Activated T-cell treated with anti-CD3 and anti-CD28 coated beads, Interleukin-2, amount 50 U/mL, for 72 hours (primary cell): ENCODE measurements around the gene CIP2A. TPM values are rescaled to one million over a fixed set of nuclear protein-coding genes. Genes with fewer than 3 reads are reported as not detected.

Source experiments
- ATAC-seq, 2 donors: fragments of 150-1000 bp; cut with Tn5 transposase; replicated peaks in 1 of 2; 2 replicates each; pipeline ENCODE4 v1.10.0; 2021; ENCODE audit warnings: moderate library complexity in 2 of 2, mild to moderate bottlenecking in 1 of 2
- DNase-seq, 2 donors: peaks; one replicate each; pipeline ENCODE4 v3.0.0; 2021 to 2022; ENCODE audit warnings: mixed read lengths in 1 of 2
- H3K27ac Mint-ChIP-seq: one replicate; pipeline ENCODE4 v1.8.0; 2022; ENCODE audit warnings: mild to moderate bottlenecking, moderate library complexity, mixed read lengths
- H3K27me3 Mint-ChIP-seq: one replicate; pipeline ENCODE4 v1.8.0; 2022; ENCODE audit warnings: low read depth, mixed read lengths
- H3K36me3 Mint-ChIP-seq, 2 donors: one replicate each; pipeline ENCODE4 v1.8.0; 2022; ENCODE audit warnings: mixed read lengths in 2 of 2, mild to moderate bottlenecking in 1 of 2; ENCODE audit not compliant: insufficient read depth in 2 of 2
- H3K4me1 Mint-ChIP-seq: one replicate; pipeline ENCODE4 v1.8.0; 2022; ENCODE audit warnings: low read depth, mixed read lengths
- H3K4me3 Mint-ChIP-seq, 2 donors: one replicate each; pipeline ENCODE4 v1.8.0; 2022; ENCODE audit warnings: mild to moderate bottlenecking in 2 of 2, mixed read lengths in 2 of 2, moderate library complexity in 2 of 2
- H3K9me3 Mint-ChIP-seq, 2 donors: one replicate each; pipeline ENCODE4 v1.8.0; 2022; ENCODE audit warnings: mixed read lengths in 2 of 2
- total RNA-seq, 2 donors: library from RNA; stranded (reverse); gene quantifications; one replicate each; pipeline ENCODE4 v1.2.3, GENCODE V29; 2022

Gene CIP2A
- total RNA-seq, 2 donors from 2014 or later, result 32.5 to 42.1 TPM

- peaks cover 2 to 5% of the 10 kb centered on the region in 2 donors for H3K36me3 Mint-ChIP-seq
- H3K27ac Mint-ChIP-seq, result no peak overlapping the region
- ATAC-seq (no peak), DNase-seq (no peak)
- H3K9me3 Mint-ChIP-seq, result no peaks in the 10 kb centered on the region
- no peak overlapping the region for H3K4me3 Mint-ChIP-seq
- no peaks in the 10 kb centered on the region for H3K27me3 Mint-ChIP-seq
- peaks cover 34% of the 10 kb centered on the region for H3K4me1 Mint-ChIP-seq
Observed at GRCh38 chr3:108598375-108598774, 9.1 kb upstream of the CIP2A start.

GRCh38 chr3:108595321-108595720 is 6.1 kb upstream of the CIP2A start:
- Mint-ChIP-seq H3K27ac (no peak overlapping the region), H3K36me3 (no peaks in the 10 kb centered on the region), H3K9me3 (no peaks in the 10 kb centered on the region), H3K27me3 (no peaks in the 10 kb centered on the region), H3K4me1 (peaks cover 39% of the 10 kb centered on the region), H3K4me3 (no peak overlapping the region)
- ATAC-seq (no peak), DNase-seq (no peak)

- peaks cover 0 to 10% of the 10 kb centered on the region in 2 donors for H3K36me3 Mint-ChIP-seq
- H3K9me3 Mint-ChIP-seq, result no peaks in the 10 kb centered on the region
- H3K4me3 Mint-ChIP-seq, result peak overlapping the region; percentile 99
- peaks cover 52% of the 10 kb centered on the region for H3K4me1 Mint-ChIP-seq
- DNase-seq, result no peak
- H3K27ac Mint-ChIP-seq, result peak overlapping the region; percentile 98
- H3K27me3 Mint-ChIP-seq, result no peaks in the 10 kb centered on the region
- no peak for ATAC-seq
Observed at GRCh38 chr3:108590460-108590859, 1.2 kb upstream of the CIP2A start.

- H3K27me3 Mint-ChIP-seq, result no peaks in the 10 kb centered on the region
- H3K36me3 Mint-ChIP-seq, result peaks cover 0 to 10% of the 10 kb centered on the region in 2 donors
- no peaks in the 10 kb centered on the region for H3K9me3 Mint-ChIP-seq
- DNase-seq, result no peak
- peak overlapping the region; percentile 99 for H3K4me3 Mint-ChIP-seq
- H3K27ac Mint-ChIP-seq, result peak overlapping the region; percentile 98
- ATAC-seq, result no peak
- H3K4me1 Mint-ChIP-seq, result peaks cover 57% of the 10 kb centered on the region
Observed at GRCh38 chr3:108589998-108590323, 723 bp upstream of the CIP2A start.

GRCh38 chr3:108588601-108589000 is 637 bp downstream of the CIP2A start:
- Mint-ChIP-seq H3K4me1 (peaks cover 57% of the 10 kb centered on the region), H3K27ac (peak overlapping the region; percentile 98), H3K36me3 (peaks cover 0 to 13% of the 10 kb centered on the region in 2 donors), H3K27me3 (no peaks in the 10 kb centered on the region), H3K4me3 (peak overlapping the region; percentile 99), H3K9me3 (no peaks in the 10 kb centered on the region)
- ATAC-seq, result no peak
- no peak for DNase-seq

- H3K9me3 Mint-ChIP-seq, result peaks cover 0 to 1% of the 10 kb centered on the region in 2 donors
- no peak overlapping the region for H3K4me3 Mint-ChIP-seq
- H3K4me1 Mint-ChIP-seq, result peaks cover 12% of the 10 kb centered on the region
- DNase-seq (no peak), ATAC-seq (no peak)
- H3K27ac Mint-ChIP-seq, result no peak overlapping the region
- H3K27me3 Mint-ChIP-seq, result no peaks in the 10 kb centered on the region
- H3K36me3 Mint-ChIP-seq, result peaks cover 11 to 41% of the 10 kb centered on the region in 2 donors
Observed at GRCh38 chr3:108578064-108578463, 11.2 kb downstream of the CIP2A start.

- no peak for DNase-seq
- Mint-ChIP-seq H3K9me3 (peaks cover 0 to 1% of the 10 kb centered on the region in 2 donors), H3K27ac (no peak overlapping the region), H3K27me3 (no peaks in the 10 kb centered on the region), H3K36me3 (peaks cover 7 to 25% of the 10 kb centered on the region in 2 donors), H3K4me3 (no peak overlapping the region), H3K4me1 (no peaks in the 10 kb centered on the region)
- no peak for ATAC-seq
Observed at GRCh38 chr3:108569336-108569735, 19.9 kb downstream of the CIP2A start.

- H3K4me1 Mint-ChIP-seq, result no peaks in the 10 kb centered on the region
- DNase-seq (no peak), ATAC-seq (no peak)
- no peak overlapping the region for H3K27ac Mint-ChIP-seq
- H3K27me3 Mint-ChIP-seq, result no peaks in the 10 kb centered on the region
- H3K36me3 Mint-ChIP-seq, result peaks cover 3 to 19% of the 10 kb centered on the region in 2 donors
- no peaks in the 10 kb centered on the region for H3K9me3 Mint-ChIP-seq
- no peak overlapping the region for H3K4me3 Mint-ChIP-seq
Observed at GRCh38 chr3:108566599-108566998, 22.6 kb downstream of the CIP2A start.

GRCh38 chr3:108565506-108565905 is 23.7 kb downstream of the CIP2A start:
- ATAC-seq (no peak), DNase-seq (no peak)
- Mint-ChIP-seq H3K36me3 (peaks cover 3 to 27% of the 10 kb centered on the region in 2 donors), H3K27me3 (no peaks in the 10 kb centered on the region), H3K4me1 (no peaks in the 10 kb centered on the region), H3K4me3 (no peak overlapping the region), H3K9me3 (no peaks in the 10 kb centered on the region), H3K27ac (no peak overlapping the region)

GRCh38 chr3:108564564-108564963 is 24.7 kb downstream of the CIP2A start:
- DNase-seq, result no peak
- no peak for ATAC-seq
- H3K9me3 Mint-ChIP-seq, result no peaks in the 10 kb centered on the region
- H3K27ac Mint-ChIP-seq, result no peak overlapping the region
- H3K36me3 Mint-ChIP-seq, result peaks cover 3 to 32% of the 10 kb centered on the region in 2 donors
- no peaks in the 10 kb centered on the region for H3K27me3 Mint-ChIP-seq
- no peak overlapping the region for H3K4me3 Mint-ChIP-seq
- H3K4me1 Mint-ChIP-seq, result no peaks in the 10 kb centered on the region

- ATAC-seq (no peak), DNase-seq (no peak)
- Mint-ChIP-seq H3K4me3 (no peak overlapping the region), H3K27ac (no peak overlapping the region), H3K4me1 (no peaks in the 10 kb centered on the region), H3K36me3 (peaks cover 7 to 33% of the 10 kb centered on the region in 2 donors), H3K9me3 (no peaks in the 10 kb centered on the region), H3K27me3 (no peaks in the 10 kb centered on the region)
Observed at GRCh38 chr3:108562565-108562964, 26.7 kb downstream of the CIP2A start.

- ATAC-seq (no peak), DNase-seq (no peak)
- Mint-ChIP-seq H3K36me3 (peaks cover 11 to 37% of the 10 kb centered on the region in 2 donors), H3K27ac (no peak overlapping the region), H3K4me1 (no peaks in the 10 kb centered on the region), H3K27me3 (no peaks in the 10 kb centered on the region), H3K9me3 (no peaks in the 10 kb centered on the region), H3K4me3 (no peak overlapping the region)
Observed at GRCh38 chr3:108555966-108556581, 33.2 kb downstream of the CIP2A start.

- Mint-ChIP-seq H3K4me1 (no peaks in the 10 kb centered on the region), H3K36me3 (peaks cover 11 to 31% of the 10 kb centered on the region in 2 donors)
Observed at GRCh38 chr3:108554913-108555571, 34.2 kb downstream of the CIP2A start.

GRCh38 chr3:108554229-108554628 is 35.0 kb downstream of the CIP2A start:
- Mint-ChIP-seq H3K4me1 (no peaks in the 10 kb centered on the region), H3K9me3 (no peaks in the 10 kb centered on the region), H3K27ac (no peak overlapping the region), H3K36me3 (peaks cover 11 to 29% of the 10 kb centered on the region in 2 donors), H3K4me3 (no peak overlapping the region), H3K27me3 (no peaks in the 10 kb centered on the region)
- ATAC-seq (no peak), DNase-seq (no peak)

More at GRCh38 chr3:108554913-108555571, 34.2 kb downstream of the CIP2A start:
- DNase-seq (no peak), ATAC-seq (no peak)
- Mint-ChIP-seq H3K27me3 (no peaks in the 10 kb centered on the region), H3K4me3 (no peak overlapping the region), H3K27ac (no peak overlapping the region), H3K9me3 (no peaks in the 10 kb centered on the region)
